Smooth muscle cell (in vitro differentiated cells): ENCODE results near the gene MAP3K7CL. TPM values are rescaled to one million over a fixed set of nuclear protein-coding genes. Genes with fewer than 3 reads are reported as not detected.

Experiments
- DNase-seq: peaks from one replicate; lab custom pipeline; 2025; ENCODE audit not compliant: unreplicated experiment; lab: John Stamatoyannopoulos, UW
- H2AFZ ChIP-seq: fragments of 200-600 bp; sonication (generic); 2 replicates; pipeline ENCODE4 v1.6.0; 2016; ENCODE audit warnings: antibody characterized with exemption, low read depth, mild to moderate bottlenecking
- H3F3A ChIP-seq: fragments of 200-600 bp; sonication (generic); 2 replicates; pipeline ENCODE4 v1.6.0; 2017; ENCODE audit warnings: antibody characterized with exemption, low read depth
- H3K27ac ChIP-seq: fragments of 200-600 bp; sonication (generic); 2 replicates; pipeline ENCODE4 v1.5.1; 2016; ENCODE audit warnings: low read depth, mild to moderate bottlenecking
- H3K27me3 ChIP-seq: fragments of 200-600 bp; sonication (generic); 2 replicates; pipeline ENCODE4 v1.6.1; 2016; ENCODE audit warnings: low read depth, mild to moderate bottlenecking
- H3K36me3 ChIP-seq: fragments of 200-600 bp; sonication (generic); 2 replicates; pipeline ENCODE4 v1.5.1; 2016; ENCODE audit warnings: low read depth
- H3K4me1 ChIP-seq: fragments of 200-600 bp; sonication (generic); 2 replicates; pipeline ENCODE4 v1.5.1; 2016; ENCODE audit warnings: low read depth
- H3K4me2 ChIP-seq: fragments of 200-600 bp; sonication (generic); 2 replicates; pipeline ENCODE4 v1.6.0; 2016; ENCODE audit warnings: mild to moderate bottlenecking
- H3K4me3 ChIP-seq: fragments of 200-600 bp; sonication (generic); 2 replicates; pipeline ENCODE4 v1.5.1; 2016; ENCODE audit warnings: mild to moderate bottlenecking
- H3K79me2 ChIP-seq: fragments of 200-600 bp; sonication (generic); 2 replicates; pipeline ENCODE4 v1.6.0; 2016; ENCODE audit warnings: low read depth, mild to moderate bottlenecking
- H3K9ac ChIP-seq: fragments of 200-600 bp; sonication (generic); 2 replicates; pipeline ENCODE4 v1.6.0; 2016; ENCODE audit warnings: low read depth
- H3K9me3 ChIP-seq: fragments of 200-600 bp; sonication (generic); replicated peaks from 2 replicates; pipeline ENCODE4 v1.5.1; 2016; ENCODE audit warnings: low read depth
- H4K20me1 ChIP-seq: fragments of 200-600 bp; sonication (generic); 2 replicates; pipeline ENCODE4 v1.6.0; 2016; ENCODE audit warnings: low read depth
- WGBS: methylation state at CpG from one replicate; pipeline ENCODE4 v1.1.7; 2016; ENCODE audit warnings: low lambda C conversion rate; 5-methylcytosine and 5-hydroxymethylcytosine counted together
- polyA plus RNA-seq: library from polyadenylated mRNA; unstranded; fragments of >200 nt; fragmentation: Nextera tagmentation; extraction: Ambion mirVana; gene quantifications from 2 replicates; pipeline ENCODE4 v1.2.1, GENCODE V29; 2016
- total RNA-seq: library from RNA; depleted of rRNA; stranded (reverse); fragments of >200 nt; gene quantifications from 2 replicates; pipeline ENCODE4 v1.2.3, GENCODE V29; 2014
- TF ChIP-seq, protein P1 (sequence below): fragments of 200-600 bp; sonication (generic); IDR thresholded peaks from 2 replicates; pipeline ENCODE4 v1.5.1; 2017; ENCODE audit warnings: borderline replicate concordance, mild to moderate bottlenecking, antibody characterized with exemption; ENCODE audit not compliant: insufficient read depth, poor library complexity, severe bottlenecking

The MAP3K7CL gene
- total and polyA plus RNA-seq, 2 experiments from 2014 or later = 1.3 to 3.7 TPM

DNA sequence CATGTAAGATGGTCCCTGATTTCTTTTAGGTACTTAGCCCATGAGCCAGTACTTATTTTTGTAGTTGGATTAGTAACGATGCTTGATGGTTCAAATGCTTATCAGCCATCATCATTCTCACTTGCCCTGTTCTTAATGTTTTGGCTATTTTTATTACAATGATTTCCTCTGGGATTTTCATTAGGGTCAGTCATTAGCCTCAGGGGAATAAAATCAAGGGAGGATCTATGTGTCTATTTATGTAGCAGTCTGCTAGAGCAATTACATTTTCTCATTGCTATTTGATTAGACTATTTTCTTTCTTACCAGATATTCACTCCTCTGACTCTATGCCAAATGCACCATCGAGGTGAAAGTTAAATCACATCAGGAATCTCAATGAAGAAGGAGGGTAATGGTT lies 46.1 kb upstream of the MAP3K7CL start:
- Histone ChIP-seq H3K4me1 (no peaks in the 10 kb centered on the region), H3K4me3 (no peak overlapping the region), H4K20me1 (no peaks in the 10 kb centered on the region), H3K36me3 (no peaks in the 10 kb centered on the region), H3K27ac (no peak overlapping the region), H2AFZ (no peak overlapping the region), H3K9ac (no peak overlapping the region), H3F3A (no peaks in the 10 kb centered on the region), H3K27me3 (no peaks in the 10 kb centered on the region), H3K9me3 (no peaks in the 10 kb centered on the region), H3K4me2 (no peak overlapping the region), H3K79me2 (no peaks in the 10 kb centered on the region)
- TF ChIP-seq, protein P1, sequence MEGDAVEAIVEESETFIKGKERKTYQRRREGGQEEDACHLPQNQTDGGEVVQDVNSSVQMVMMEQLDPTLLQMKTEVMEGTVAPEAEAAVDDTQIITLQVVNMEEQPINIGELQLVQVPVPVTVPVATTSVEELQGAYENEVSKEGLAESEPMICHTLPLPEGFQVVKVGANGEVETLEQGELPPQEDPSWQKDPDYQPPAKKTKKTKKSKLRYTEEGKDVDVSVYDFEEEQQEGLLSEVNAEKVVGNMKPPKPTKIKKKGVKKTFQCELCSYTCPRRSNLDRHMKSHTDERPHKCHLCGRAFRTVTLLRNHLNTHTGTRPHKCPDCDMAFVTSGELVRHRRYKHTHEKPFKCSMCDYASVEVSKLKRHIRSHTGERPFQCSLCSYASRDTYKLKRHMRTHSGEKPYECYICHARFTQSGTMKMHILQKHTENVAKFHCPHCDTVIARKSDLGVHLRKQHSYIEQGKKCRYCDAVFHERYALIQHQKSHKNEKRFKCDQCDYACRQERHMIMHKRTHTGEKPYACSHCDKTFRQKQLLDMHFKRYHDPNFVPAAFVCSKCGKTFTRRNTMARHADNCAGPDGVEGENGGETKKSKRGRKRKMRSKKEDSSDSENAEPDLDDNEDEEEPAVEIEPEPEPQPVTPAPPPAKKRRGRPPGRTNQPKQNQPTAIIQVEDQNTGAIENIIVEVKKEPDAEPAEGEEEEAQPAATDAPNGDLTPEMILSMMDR = no peak
- no peak for DNase-seq
- 74% methylated on average over 2 of the region's 2 CpGs for WGBS

GRCh38 chr21:29085106-29085752 lies 45.2 kb upstream of the MAP3K7CL start:
- H4K20me1 ChIP-seq = no peaks in the 10 kb centered on the region
- WGBS = 70% methylated on average over 8 of the region's 8 CpGs
- no peak overlapping the region for H3K27ac ChIP-seq
- no peaks in the 10 kb centered on the region for H3K4me1 ChIP-seq
- no peaks in the 10 kb centered on the region for H3K9me3 ChIP-seq
- TF ChIP-seq, protein P1 = no peak
- DNase-seq = no peak
- peak overlapping the region; percentile 42 for H2AFZ ChIP-seq
- H3K4me3 ChIP-seq = no peak overlapping the region
- no peak overlapping the region for H3K9ac ChIP-seq
- H3F3A ChIP-seq = no peaks in the 10 kb centered on the region
- H3K4me2 ChIP-seq = peak overlapping the region; percentile 21
- no peaks in the 10 kb centered on the region for H3K79me2 ChIP-seq
- no peaks in the 10 kb centered on the region for H3K27me3 ChIP-seq
- H3K36me3 ChIP-seq = no peaks in the 10 kb centered on the region

DNA sequence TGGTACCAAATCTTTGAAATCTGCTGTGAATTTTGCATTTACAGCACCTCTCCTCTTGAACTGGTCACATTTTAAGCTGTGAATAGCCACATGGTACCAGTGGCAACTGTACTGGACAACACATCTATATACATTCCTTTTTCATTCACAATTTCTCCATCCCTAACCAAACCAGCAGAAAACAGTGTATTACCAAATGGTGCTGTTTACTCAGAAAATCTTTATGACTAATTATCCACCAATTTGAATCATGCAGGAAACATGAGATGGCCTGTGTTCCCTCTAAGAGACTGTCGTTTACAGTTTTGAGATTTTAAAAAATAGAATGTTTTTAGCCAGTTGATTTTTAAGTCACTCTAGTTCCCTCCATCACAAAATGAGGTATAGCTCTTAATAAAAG lies 39.4 kb upstream of the MAP3K7CL start:
- H3K27me3 ChIP-seq = no peaks in the 10 kb centered on the region
- no peaks in the 10 kb centered on the region for H3K4me1 ChIP-seq
- TF ChIP-seq, protein P1 = no peak
- H3K79me2 ChIP-seq = no peaks in the 10 kb centered on the region
- no peak overlapping the region for H3K4me3 ChIP-seq
- H3K9me3 ChIP-seq = no peaks in the 10 kb centered on the region
- H3K27ac ChIP-seq = peak overlapping the region; percentile 51
- 3% methylated on average over 1 of the region's 1 CpG for WGBS
- no peaks in the 10 kb centered on the region for H4K20me1 ChIP-seq
- H2AFZ ChIP-seq = no peak overlapping the region
- no peak overlapping the region for H3K9ac ChIP-seq
- H3K4me2 ChIP-seq = peak overlapping the region; percentile 34
- no peak for DNase-seq
- no peaks in the 10 kb centered on the region for H3F3A ChIP-seq
- no peaks in the 10 kb centered on the region for H3K36me3 ChIP-seq
